HEK293T (cell line): ENCODE data around the gene LINGO4.

Experiments used
- ARNT ChIP-seq: fragments of 450-650 bp; IDR thresholded peaks from 2 replicates; pipeline ENCODE4 v1.6.1; 2017; ENCODE audit warnings: mild to moderate bottlenecking
- BHLHE40 ChIP-seq: fragments of 450-650 bp; IDR thresholded peaks from 2 replicates; pipeline ENCODE4 v1.6.1; 2016; ENCODE audit warnings: mild to moderate bottlenecking, moderate library complexity, borderline replicate concordance
- ELF4 ChIP-seq: fragments of 450-650 bp; IDR thresholded peaks from 2 replicates; pipeline ENCODE4 v1.6.1; 2017; ENCODE audit warnings: antibody characterized with exemption
- FOXK2 ChIP-seq: fragments of 450-650 bp; IDR thresholded peaks from 2 replicates; pipeline ENCODE4 v1.6.1; 2016; ENCODE audit warnings: mild to moderate bottlenecking
- SP1 ChIP-seq: fragments of 450-650 bp; IDR thresholded peaks from 2 replicates; pipeline ENCODE4 v1.6.1; 2017

DNA sequence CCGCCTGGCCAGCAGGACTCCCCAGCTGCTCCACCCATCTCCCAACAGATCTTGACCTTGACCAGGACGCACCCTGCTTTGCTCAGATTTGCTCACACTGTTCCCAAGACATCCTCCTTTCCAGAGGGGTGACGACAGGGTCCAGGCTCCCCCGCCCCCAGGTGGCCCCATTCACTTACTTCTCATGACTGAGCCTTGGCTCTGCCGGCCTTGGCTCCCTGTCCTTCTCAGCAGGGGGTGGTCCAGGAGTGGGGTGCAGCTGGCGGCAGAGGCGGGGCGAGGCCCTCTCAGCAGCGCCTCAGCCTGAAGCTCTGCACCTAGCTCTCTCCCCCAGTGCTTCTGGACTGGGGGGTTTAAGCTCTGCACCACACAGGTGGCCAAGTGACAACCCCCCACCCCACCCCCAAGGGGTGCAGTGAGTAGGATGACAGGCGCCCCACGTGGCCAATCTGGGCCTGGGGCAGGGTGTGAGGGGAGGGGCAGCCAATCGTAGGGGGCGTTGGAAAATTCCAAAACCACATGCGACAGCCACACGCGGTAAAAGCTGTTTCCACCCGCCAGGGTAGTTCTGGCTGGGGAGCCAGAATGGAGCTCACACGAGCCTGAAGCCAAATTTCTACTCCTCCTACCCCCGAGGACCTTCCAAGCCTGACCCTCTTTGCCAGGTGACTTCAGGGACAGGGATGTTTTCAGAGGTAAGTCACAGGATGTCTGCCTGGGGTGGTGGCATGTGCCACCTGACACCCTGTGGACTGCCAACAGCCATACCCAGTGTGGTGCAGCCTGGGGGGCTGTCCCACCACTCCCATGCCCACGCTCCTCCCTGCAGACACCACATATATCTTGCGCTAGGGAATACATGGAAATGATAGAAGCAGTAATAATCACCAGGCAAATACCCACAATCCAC, 20.8 kb upstream of the LINGO4 start:
- TF ChIP-seq ELF4 (no peak), FOXK2 (no peak), SP1 (no peak), BHLHE40 (no peak), ARNT (no peak)
